HG03565 (cell line): ENCODE measurements around the gene RBM10.

Experiments used
- ATAC-seq: cut with Tn5 transposase; IDR thresholded peaks from one replicate; pipeline ENCODE4 v1.9.1; 2021; ENCODE audit warnings: mild to moderate bottlenecking, moderate library complexity; ENCODE audit not compliant: unreplicated experiment

Gene RBM10

DNA sequence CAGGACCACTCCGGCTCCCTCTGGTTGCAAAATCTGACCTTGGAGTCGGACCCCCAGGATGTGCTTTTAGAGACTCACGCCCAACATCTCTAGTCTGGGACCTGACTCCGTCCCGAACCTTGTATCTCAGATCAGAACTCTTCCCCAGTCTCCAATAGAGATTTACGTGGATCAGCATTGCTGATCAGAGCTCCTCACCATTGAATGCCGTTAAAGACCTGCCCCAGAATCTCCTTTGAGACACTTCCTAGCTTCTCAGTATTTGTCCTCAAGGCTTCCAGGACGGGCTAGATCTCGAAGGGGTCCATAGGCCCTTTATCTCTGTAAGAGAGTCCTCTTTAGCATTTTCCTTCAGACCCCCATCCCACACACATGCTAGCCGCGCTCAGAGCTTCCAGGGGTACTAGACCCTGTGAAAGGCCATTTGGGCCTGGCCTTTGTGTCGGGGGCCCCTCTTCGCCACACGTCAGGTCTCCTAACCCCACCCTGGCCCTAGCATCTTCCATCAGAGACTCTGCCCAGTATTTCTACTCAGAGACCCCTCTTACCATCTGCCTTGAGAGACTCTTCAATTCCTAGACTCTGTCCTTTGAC is 49.3 kb downstream of the RBM10 start:
- no peak for ATAC-seq

- no peak for ATAC-seq
These were observed 51.1 kb downstream of the RBM10 start for GRCh38 chrX:47196098-47196497.

GRCh38 chrX:47197526-47197925 is 52.5 kb downstream of the RBM10 start:
- no peak for ATAC-seq

- ATAC-seq: no peak
These were observed 53.1 kb downstream of the RBM10 start for GRCh38 chrX:47198026-47198686.

GRCh38 chrX:47198687-47199080 is 53.7 kb downstream of the RBM10 start:
- ATAC-seq: no peak

GRCh38 chrX:47199286-47199685 is 54.3 kb downstream of the RBM10 start:
- ATAC-seq: no peak

- ATAC-seq: no peak
These were observed 55.5 kb downstream of the RBM10 start for GRCh38 chrX:47200385-47201150.

DNA sequence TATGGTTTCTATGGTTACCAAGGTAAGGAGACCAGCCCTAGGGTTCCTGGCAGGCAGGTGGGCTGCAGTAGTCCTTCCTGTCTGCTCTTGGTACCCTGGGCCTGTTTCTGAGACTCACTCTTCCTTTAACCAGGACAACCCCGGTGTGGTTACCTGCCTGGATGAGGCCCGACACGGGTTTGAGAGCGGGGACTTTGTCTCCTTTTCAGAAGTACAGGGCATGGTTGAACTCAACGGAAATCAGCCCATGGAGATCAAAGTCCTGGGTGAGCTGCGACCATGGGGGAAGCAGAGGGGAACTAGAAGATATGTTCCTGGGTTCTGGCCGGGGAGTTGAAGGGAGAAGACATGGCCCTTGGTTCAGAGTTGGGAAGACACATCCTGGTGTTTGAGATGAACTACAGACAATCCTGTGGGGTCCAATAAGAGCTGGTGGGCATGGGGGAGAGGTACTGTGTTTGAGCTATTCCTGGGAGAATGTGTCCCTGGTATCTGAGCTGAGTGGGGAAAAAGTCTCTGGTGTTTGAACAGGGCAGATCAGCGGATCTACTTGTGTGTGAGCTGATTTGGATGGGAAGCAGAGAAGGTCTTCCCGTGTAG is 56.4 kb downstream of the RBM10 start:
- ATAC-seq: no peak

- ATAC-seq: no peak
These were observed 57.3 kb downstream of the RBM10 start for GRCh38 chrX:47202316-47202715.

GRCh38 chrX:47202877-47203276 is 57.9 kb downstream of the RBM10 start:
- no peak for ATAC-seq

DNA sequence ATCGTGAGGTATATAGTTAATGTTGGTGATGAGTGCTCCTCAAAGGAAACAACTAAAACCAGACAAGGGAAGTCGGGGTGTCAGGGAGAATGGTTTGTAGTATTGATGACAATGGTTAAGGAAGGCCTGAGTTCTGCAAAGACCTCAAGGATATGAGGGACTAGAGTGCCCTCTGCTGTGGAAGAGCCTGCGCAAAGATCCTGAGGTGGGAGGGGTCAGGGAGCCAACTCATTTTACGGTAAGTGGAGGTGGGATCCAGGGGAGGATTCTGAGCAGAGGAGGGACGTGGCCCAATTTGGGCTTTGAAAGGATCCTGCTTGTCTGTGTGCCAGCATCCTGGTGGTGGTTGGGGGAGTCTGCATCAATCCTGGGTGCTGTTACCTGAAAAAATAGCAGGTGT is 59.9 kb downstream of the RBM10 start:
- no peak for ATAC-seq

GRCh38 chrX:47206316-47206715 is 61.3 kb downstream of the RBM10 start:
- no peak for ATAC-seq

GRCh38 chrX:47208108-47208507 is 63.1 kb downstream of the RBM10 start:
- ATAC-seq: no peak

GRCh38 chrX:47209508-47210238 is 64.7 kb downstream of the RBM10 start:
- ATAC-seq: no peak

DNA sequence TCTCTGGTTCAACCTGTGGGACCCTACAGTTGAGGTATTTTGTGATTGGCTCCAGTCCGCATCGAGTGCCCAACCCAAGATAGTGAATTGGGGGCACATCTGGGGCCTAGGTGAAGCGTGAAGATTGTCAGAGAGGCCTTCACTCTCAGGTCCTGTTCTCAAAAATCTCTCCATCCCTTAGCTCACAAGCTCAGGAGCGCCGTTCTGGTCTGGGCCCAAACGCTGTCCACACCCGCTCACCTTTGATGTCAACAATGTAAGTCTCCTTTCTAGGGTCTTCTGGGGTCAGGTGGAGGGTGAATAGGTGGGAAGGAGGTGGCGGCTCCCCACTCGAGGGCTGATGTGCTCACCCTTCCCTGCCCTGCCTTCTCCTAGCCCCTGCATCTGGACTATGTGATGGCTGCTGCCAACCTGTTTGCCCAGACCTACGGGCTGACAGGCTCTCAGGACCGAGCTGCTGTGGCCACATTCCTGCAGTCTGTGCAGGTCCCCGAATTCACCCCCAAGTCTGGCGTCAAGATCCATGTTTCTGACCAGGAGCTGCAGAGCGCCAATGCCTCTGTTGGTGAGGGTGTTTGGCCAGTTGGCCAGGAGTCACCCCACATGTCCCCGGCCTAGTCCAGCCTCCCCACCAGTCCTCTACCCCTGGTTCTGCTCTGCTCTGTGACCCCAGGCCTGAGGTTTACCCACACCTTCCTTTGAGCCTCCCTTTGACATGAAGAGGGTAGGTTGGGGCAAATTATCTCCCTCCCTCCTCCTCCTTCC is 65.8 kb downstream of the RBM10 start:
- ATAC-seq: no peak

GRCh38 chrX:47212381-47213293 is 67.6 kb downstream of the RBM10 start:
- no peak for ATAC-seq

DNA sequence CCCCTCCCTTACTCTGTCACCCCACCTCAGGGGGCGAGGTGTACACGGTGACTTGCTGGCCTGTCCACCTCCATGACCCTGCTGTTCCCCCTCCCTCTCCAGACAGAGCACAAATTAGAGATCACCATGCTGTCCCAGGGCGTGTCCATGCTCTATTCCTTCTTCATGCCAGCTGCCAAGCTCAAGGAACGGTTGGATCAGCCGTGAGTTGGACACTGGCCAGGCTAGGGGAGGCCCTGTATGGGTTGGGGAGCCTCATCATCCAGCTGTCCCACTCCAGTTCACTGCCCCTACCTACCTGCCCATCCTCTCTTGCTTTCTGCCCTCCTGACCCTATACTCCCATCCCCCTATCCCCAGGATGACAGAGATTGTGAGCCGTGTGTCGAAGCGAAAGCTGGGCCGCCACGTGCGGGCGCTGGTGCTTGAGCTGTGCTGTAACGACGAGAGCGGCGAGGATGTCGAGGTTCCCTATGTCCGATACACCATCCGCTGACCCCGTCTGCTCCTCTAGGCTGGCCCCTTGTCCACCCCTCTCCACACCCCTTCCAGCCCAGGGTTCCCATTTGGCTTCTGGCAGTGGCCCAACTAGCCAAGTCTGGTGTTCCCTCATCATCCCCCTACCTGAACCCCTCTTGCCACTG is 69.5 kb downstream of the RBM10 start:
- ATAC-seq: no peak

DNA sequence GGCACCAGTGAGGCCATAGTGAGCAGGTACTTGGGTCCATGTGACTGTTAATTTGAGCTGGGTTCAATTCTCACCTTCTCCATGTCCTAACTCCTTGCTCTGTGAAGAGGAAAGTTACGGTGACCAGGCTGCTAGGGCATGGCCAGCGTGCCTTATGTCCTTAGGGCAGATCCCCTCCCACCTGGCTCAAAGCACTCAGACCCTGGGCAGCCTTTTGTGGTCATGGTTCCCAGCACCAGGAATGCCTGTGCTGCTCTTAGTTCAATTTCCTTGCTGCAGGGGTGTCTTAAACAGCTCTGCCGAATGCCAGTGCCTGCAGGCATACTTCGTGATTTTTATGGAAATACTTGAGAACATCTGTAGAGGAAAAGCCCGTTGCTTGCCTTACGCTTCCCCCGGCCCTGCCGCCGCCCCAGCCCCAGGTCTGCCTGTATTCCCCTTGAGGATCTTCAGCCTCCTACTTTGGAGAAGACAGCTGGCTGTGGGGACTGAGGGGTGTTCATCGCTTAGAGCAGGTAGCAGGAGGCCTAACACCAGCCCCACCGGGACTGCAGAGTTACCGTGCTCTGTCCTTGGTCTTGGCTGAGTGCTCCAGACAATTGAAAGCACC is 70.4 kb downstream of the RBM10 start:
- no peak for ATAC-seq
